ENCODE measurements around the gene C1orf210. TPM values are rescaled to one million over a fixed set of nuclear protein-coding genes. Genes with fewer than 3 reads are reported as not detected.

The C1orf210 gene
- total RNA-seq, 1 experiment from 2014 or later: 5.9 TPM

DNA sequence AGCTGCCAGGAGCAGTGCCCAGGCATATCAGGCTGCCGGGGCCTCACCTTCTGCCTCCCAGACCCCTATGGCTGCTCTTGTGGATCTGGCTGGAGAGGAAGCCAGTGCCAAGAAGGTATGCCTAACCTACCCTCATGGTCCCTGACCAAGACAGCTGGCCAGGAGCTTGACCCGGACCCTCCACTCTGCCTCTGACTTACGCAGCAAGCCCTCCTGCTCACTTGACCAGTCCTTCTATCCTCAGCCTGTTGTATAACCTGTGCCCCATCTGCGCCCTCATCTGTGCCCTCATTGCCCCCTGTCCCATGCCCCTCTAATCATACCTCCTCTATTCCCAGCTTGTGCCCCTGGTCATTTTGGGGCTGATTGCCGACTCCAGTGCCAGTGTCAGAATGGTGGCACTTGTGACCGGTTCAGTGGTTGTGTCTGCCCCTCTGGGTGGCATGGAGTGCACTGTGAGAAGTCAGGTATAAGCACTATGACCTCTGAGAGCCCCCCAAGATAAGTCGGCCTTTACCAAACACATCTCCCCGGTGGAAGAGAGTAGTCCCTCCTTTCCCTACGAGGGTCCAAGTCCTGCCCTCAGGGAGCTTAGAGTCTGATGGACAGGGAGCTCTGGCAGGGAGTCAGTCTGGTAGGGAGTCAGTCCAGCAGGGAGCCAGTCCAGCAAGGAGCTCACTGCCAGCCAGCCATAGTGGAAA lies 22.2 kb upstream of the C1orf210 start:
- Histone ChIP-seq H3K9me3 (ENCODE audit: control insufficient read depth, low read depth, low read length) (no peaks in the 10 kb centered on the region), H3K23ac (ENCODE audit: insufficient read length, low read depth, low read length) (no peak overlapping the region), H2BK120ac (ENCODE audit: low read depth, low read length, poor library complexity, severe bottlenecking) (no peak overlapping the region), H3K56ac (ENCODE audit: insufficient read length, low read depth, low read length) (no peak overlapping the region), H3K27me3 (ENCODE audit: insufficient read depth, low read length) (no peaks in the 10 kb centered on the region), H3K4me1 (ENCODE audit: insufficient read depth, low read length) (no peaks in the 10 kb centered on the region), H2BK15ac (ENCODE audit: low read depth, low read length) (no peak overlapping the region), H4K8ac (replicated peaks; ENCODE audit: insufficient read length, low read depth, low read length) (no peak overlapping the region), H2AFZ (ENCODE audit: low read length) (no peak overlapping the region), H3K14ac (ENCODE audit: insufficient read depth, low read length) (no peak overlapping the region), H4K91ac (ENCODE audit: insufficient read length, low read depth, low read length) (no peak overlapping the region), H3K79me2 (ENCODE audit: insufficient read depth, low read length) (no peaks in the 10 kb centered on the region), H3T11ph (ENCODE audit: low read length) (no peak overlapping the region), H3K23me2 (ENCODE audit: insufficient read length, low read depth, low read length, poor library complexity, severe bottlenecking) (no peaks in the 10 kb centered on the region), H2AK5ac (ENCODE audit: insufficient read length, low read length) (no peak overlapping the region), H3K4ac (ENCODE audit: low read depth, low read length) (no peak overlapping the region), H2BK20ac (ENCODE audit: low read depth, low read length, poor library complexity, severe bottlenecking) (no peak overlapping the region), H3K79me1 (ENCODE audit: insufficient read depth, low read depth, low read length, poor library complexity, severe bottlenecking) (no peaks in the 10 kb centered on the region), H3K27ac (ENCODE audit: insufficient read length, low read depth, low read length) (no peak overlapping the region), H2BK12ac (ENCODE audit: insufficient read length, low read depth, low read length) (no peak overlapping the region), H4K5ac (ENCODE audit: insufficient read length, low read depth, low read length) (no peak overlapping the region), H3K9ac (ENCODE audit: extremely low read depth, insufficient read length, low read length) (no peak overlapping the region), H2BK5ac (ENCODE audit: insufficient read length, low read length) (no peak overlapping the region), H4K20me1 (ENCODE audit: control insufficient read depth, insufficient read depth, insufficient read length) (no peaks in the 10 kb centered on the region), H3K18ac (ENCODE audit: insufficient read length, low read depth, low read length) (no peak overlapping the region), H3K4me2 (ENCODE audit: insufficient read depth, insufficient read length, low read length) (no peak overlapping the region)
- Mint-ChIP-seq H3K27me3 (ENCODE audit: low read depth) (peaks cover 19% of the 10 kb centered on the region), H3K27ac (no peak overlapping the region), H3K36me3 (ENCODE audit: insufficient read depth in 1 of 3, low read depth in 3 of 3) (no peaks in the 10 kb centered on the region; a peak in 1 of 7 replicates), H3K9me3 (no peaks in the 10 kb centered on the region), H3K4me3 (no peak overlapping the region), H3K4me1 (peaks cover 9% of the 10 kb centered on the region in 2 experiments; a peak in 3 of 4 replicates)
- TF ChIP-seq, protein P1, sequence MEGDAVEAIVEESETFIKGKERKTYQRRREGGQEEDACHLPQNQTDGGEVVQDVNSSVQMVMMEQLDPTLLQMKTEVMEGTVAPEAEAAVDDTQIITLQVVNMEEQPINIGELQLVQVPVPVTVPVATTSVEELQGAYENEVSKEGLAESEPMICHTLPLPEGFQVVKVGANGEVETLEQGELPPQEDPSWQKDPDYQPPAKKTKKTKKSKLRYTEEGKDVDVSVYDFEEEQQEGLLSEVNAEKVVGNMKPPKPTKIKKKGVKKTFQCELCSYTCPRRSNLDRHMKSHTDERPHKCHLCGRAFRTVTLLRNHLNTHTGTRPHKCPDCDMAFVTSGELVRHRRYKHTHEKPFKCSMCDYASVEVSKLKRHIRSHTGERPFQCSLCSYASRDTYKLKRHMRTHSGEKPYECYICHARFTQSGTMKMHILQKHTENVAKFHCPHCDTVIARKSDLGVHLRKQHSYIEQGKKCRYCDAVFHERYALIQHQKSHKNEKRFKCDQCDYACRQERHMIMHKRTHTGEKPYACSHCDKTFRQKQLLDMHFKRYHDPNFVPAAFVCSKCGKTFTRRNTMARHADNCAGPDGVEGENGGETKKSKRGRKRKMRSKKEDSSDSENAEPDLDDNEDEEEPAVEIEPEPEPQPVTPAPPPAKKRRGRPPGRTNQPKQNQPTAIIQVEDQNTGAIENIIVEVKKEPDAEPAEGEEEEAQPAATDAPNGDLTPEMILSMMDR (conservative IDR thresholded peaks at IDR 0.05): no peak
- WGBS (ENCODE audit: extremely low coverage, insufficient read length, low lambda C conversion rate): no CpG with 5 or more reads among the region's 9 CpGs
- no peak for DNase-seq

Measured in H9 (cell line).